Measurements from ENCODE around the gene ADAT1. TPM values are rescaled to one million over a fixed set of nuclear protein-coding genes. Genes with fewer than 3 reads are reported as not detected.

Gene ADAT1
- total and polyA plus RNA-seq, 2 of the 13 experiments (the other 11 are each of a cell fraction or from before 2014, with no cell fraction given): 18.4 to 40.8 TPM

DNA sequence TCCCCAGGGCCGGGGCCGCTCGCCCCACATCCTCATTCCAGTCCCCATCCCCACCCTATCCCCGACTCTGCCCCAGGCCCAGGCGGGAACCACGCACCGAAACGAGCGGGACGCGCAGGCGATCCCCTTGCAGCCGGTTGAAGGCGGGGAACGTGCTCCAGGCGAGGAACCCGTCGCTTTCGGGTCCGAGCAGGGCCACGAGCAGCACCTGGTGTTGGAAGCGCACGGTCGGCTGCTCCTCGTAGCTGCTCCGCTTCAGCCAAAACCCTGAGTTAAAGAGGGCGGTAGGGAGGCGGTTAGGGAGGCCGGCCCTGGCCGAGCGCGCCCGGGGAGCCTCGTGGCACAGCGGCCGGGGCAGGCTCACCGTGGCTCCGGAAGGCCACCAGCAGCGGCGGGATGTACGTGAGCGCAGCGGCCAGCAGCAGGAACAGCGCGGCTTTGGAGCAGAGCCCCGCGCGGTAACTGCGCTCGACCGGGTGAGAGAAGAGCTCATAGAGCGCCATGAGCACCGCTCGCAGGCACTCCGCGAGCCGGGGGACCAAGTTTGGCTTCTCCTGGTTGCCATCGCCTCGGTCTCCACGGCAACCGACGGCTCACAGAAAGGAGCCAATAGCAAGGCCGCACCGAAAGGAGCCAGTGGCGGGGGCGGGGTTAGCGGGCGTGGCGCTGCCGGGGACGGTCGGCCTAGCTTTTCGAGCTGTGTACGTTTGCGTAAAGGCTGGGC lies 67.2 kb downstream of the ADAT1 start, which contains the start of gene TMEM231 (continued):
- TF ChIP-seq NFIB (CRISPR knock-in tag; IDR thresholded peaks at IDR 0.05; ENCODE audit: borderline replicate concordance) (0 out of 2 replicates have a peak, but pooled peaks have one; percentile 68), ELF1 (CRISPR knock-in tag; IDR thresholded peaks at IDR 0.05) (peak; percentile 12; the same call in 1 of the 2 replicates), SATB2 (CRISPR knock-in tag; IDR thresholded peaks at IDR 0.05) (no peak), ZZZ3 (CRISPR knock-in tag; IDR thresholded peaks at IDR 0.05; ENCODE audit: borderline replicate concordance) (peak; percentile 66), PAWR (CRISPR knock-in tag; IDR thresholded peaks at IDR 0.05; ENCODE audit: borderline replicate concordance) (no peak), LCORL (IDR thresholded peaks at IDR 0.05) (no peak), LCORL (CRISPR knock-in tag; IDR thresholded peaks at IDR 0.05) (0 out of 2 replicates have a peak, but pooled peaks have one; percentile 9), GFI1 (CRISPR knock-in tag; IDR thresholded peaks at IDR 0.05; ENCODE audit: borderline replicate concordance) (peak; percentile 70; the same call in 1 of the 2 replicates), NCOA5 (CRISPR knock-in tag; IDR thresholded peaks at IDR 0.05) (no peak), CENPT (CRISPR knock-in tag; IDR thresholded peaks at IDR 0.05; ENCODE audit: low read depth) (peak; percentile 94; the same call in 1 of the 2 replicates), ZNF12 (CRISPR knock-in tag; IDR thresholded peaks at IDR 0.05) (0 out of 2 replicates have a peak, but pooled peaks have one; percentile 12), ZNF333 (CRISPR knock-in tag; IDR thresholded peaks at IDR 0.05; ENCODE audit: borderline replicate concordance) (peak; percentile 71; the same call in 1 of the 2 replicates), ZSCAN25 (CRISPR knock-in tag; IDR thresholded peaks at IDR 0.05) (no peak)
- TF ChIP-seq, protein P1, sequence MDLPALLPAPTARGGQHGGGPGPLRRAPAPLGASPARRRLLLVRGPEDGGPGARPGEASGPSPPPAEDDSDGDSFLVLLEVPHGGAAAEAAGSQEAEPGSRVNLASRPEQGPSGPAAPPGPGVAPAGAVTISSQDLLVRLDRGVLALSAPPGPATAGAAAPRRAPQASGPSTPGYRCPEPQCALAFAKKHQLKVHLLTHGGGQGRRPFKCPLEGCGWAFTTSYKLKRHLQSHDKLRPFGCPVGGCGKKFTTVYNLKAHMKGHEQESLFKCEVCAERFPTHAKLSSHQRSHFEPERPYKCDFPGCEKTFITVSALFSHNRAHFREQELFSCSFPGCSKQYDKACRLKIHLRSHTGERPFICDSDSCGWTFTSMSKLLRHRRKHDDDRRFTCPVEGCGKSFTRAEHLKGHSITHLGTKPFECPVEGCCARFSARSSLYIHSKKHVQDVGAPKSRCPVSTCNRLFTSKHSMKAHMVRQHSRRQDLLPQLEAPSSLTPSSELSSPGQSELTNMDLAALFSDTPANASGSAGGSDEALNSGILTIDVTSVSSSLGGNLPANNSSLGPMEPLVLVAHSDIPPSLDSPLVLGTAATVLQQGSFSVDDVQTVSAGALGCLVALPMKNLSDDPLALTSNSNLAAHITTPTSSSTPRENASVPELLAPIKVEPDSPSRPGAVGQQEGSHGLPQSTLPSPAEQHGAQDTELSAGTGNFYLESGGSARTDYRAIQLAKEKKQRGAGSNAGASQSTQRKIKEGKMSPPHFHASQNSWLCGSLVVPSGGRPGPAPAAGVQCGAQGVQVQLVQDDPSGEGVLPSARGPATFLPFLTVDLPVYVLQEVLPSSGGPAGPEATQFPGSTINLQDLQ (CRISPR knock-in tag; IDR thresholded peaks at IDR 0.05): no peak
- TF ChIP-seq, protein P2, sequence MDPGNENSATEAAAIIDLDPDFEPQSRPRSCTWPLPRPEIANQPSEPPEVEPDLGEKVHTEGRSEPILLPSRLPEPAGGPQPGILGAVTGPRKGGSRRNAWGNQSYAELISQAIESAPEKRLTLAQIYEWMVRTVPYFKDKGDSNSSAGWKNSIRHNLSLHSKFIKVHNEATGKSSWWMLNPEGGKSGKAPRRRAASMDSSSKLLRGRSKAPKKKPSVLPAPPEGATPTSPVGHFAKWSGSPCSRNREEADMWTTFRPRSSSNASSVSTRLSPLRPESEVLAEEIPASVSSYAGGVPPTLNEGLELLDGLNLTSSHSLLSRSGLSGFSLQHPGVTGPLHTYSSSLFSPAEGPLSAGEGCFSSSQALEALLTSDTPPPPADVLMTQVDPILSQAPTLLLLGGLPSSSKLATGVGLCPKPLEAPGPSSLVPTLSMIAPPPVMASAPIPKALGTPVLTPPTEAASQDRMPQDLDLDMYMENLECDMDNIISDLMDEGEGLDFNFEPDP (CRISPR knock-in tag; conservative IDR thresholded peaks at IDR 0.05): no peak
- TF ChIP-seq, protein P3, sequence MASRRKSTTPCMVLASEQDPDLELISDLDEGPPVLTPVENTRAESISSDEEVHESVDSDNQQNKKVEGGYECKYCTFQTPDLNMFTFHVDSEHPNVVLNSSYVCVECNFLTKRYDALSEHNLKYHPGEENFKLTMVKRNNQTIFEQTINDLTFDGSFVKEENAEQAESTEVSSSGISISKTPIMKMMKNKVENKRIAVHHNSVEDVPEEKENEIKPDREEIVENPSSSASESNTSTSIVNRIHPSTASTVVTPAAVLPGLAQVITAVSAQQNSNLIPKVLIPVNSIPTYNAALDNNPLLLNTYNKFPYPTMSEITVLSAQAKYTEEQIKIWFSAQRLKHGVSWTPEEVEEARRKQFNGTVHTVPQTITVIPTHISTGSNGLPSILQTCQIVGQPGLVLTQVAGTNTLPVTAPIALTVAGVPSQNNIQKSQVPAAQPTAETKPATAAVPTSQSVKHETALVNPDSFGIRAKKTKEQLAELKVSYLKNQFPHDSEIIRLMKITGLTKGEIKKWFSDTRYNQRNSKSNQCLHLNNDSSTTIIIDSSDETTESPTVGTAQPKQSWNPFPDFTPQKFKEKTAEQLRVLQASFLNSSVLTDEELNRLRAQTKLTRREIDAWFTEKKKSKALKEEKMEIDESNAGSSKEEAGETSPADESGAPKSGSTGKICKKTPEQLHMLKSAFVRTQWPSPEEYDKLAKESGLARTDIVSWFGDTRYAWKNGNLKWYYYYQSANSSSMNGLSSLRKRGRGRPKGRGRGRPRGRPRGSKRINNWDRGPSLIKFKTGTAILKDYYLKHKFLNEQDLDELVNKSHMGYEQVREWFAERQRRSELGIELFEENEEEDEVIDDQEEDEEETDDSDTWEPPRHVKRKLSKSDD (CRISPR knock-in tag; IDR thresholded peaks at IDR 0.05; ENCODE audit: low read depth): peak; percentile 83
